ENCODE results near the gene MYO16. TPM values are rescaled to one million over a fixed set of nuclear protein-coding genes. Genes with fewer than 3 reads are reported as not detected.

MYO16 gene
- total RNA-seq, 3 donors from 2014 or later: 0.08 TPM; not detected in 2

GRCh38 chr13:109249780-109250528, 620.5 kb downstream of the MYO16 start:
- Mint-ChIP-seq H3K4me3 (no peak overlapping the region), H3K9me3 (peaks cover 10% of the 10 kb centered on the region), H3K27me3 (ENCODE audit: low read depth) (peaks cover 5% of the 10 kb centered on the region), H3K4me1 (ENCODE audit: low read depth) (no peaks in the 10 kb centered on the region), H3K36me3 (ENCODE audit: insufficient read depth) (no peaks in the 10 kb centered on the region)
- ATAC-seq: no peak
- no peak for DNase-seq

GRCh38 chr13:109251956-109252355, 622.5 kb downstream of the MYO16 start:
- DNase-seq (no peak), ATAC-seq (no peak)
- H3K4me1 Mint-ChIP-seq (ENCODE audit: low read depth): no peaks in the 10 kb centered on the region
- H3K27me3 Mint-ChIP-seq (ENCODE audit: low read depth): peaks cover 2% of the 10 kb centered on the region
- H3K9me3 Mint-ChIP-seq: peaks cover 2% of the 10 kb centered on the region
- no peak overlapping the region for H3K4me3 Mint-ChIP-seq
- H3K36me3 Mint-ChIP-seq (ENCODE audit: insufficient read depth): no peaks in the 10 kb centered on the region

- no peaks in the 10 kb centered on the region for H3K9me3 Mint-ChIP-seq
- ATAC-seq: no peak
- peaks cover 2% of the 10 kb centered on the region for H3K27me3 Mint-ChIP-seq (ENCODE audit: low read depth)
Measured at GRCh38 chr13:109253316-109253715, 623.9 kb downstream of the MYO16 start.

GRCh38 chr13:109254274-109254673, 624.9 kb downstream of the MYO16 start:
- no peak overlapping the region for H3K4me3 Mint-ChIP-seq

More at GRCh38 chr13:109253316-109253715, 623.9 kb downstream of the MYO16 start:
- Mint-ChIP-seq H3K36me3 (ENCODE audit: insufficient read depth) (no peaks in the 10 kb centered on the region), H3K4me3 (no peak overlapping the region), H3K4me1 (ENCODE audit: low read depth) (no peaks in the 10 kb centered on the region)
- DNase-seq: no peak

GRCh38 chr13:109255141-109255856, 625.9 kb downstream of the MYO16 start:
- no peaks in the 10 kb centered on the region for H3K9me3 Mint-ChIP-seq
- no peak overlapping the region for H3K4me3 Mint-ChIP-seq
- H3K4me1 Mint-ChIP-seq (ENCODE audit: low read depth): no peaks in the 10 kb centered on the region
- no peaks in the 10 kb centered on the region for H3K36me3 Mint-ChIP-seq (ENCODE audit: insufficient read depth)
- ATAC-seq: no peak
- no peak for DNase-seq
- H3K27me3 Mint-ChIP-seq (ENCODE audit: low read depth): peaks cover 2% of the 10 kb centered on the region

More at GRCh38 chr13:109254274-109254673, 624.9 kb downstream of the MYO16 start:
- DNase-seq (no peak), ATAC-seq (no peak)
- no peaks in the 10 kb centered on the region for H3K4me1 Mint-ChIP-seq (ENCODE audit: low read depth)
- no peaks in the 10 kb centered on the region for H3K36me3 Mint-ChIP-seq (ENCODE audit: insufficient read depth)
- H3K9me3 Mint-ChIP-seq: no peaks in the 10 kb centered on the region
- H3K27me3 Mint-ChIP-seq (ENCODE audit: low read depth): peaks cover 2% of the 10 kb centered on the region

- Mint-ChIP-seq H3K4me1 (ENCODE audit: low read depth) (no peaks in the 10 kb centered on the region), H3K27me3 (ENCODE audit: low read depth) (peaks cover 2% of the 10 kb centered on the region), H3K36me3 (ENCODE audit: insufficient read depth) (no peaks in the 10 kb centered on the region), H3K4me3 (no peak overlapping the region), H3K9me3 (no peaks in the 10 kb centered on the region)
- ATAC-seq (no peak), DNase-seq (no peak)
Measured at GRCh38 chr13:109256866-109257760, 627.7 kb downstream of the MYO16 start.

Measured in activated T-cell treated with anti-CD3 and anti-CD28 coated beads, Interleukin-2, amount 50 U/mL, for 4 hours (primary cell).